ENCODE measurements around the gene ALPK3. TPM values are rescaled to one million over a fixed set of nuclear protein-coding genes. Genes with fewer than 3 reads are reported as not detected.

Gene ALPK3
- total RNA-seq, 2 donors from 2014 or later = 0.46 TPM

DNA sequence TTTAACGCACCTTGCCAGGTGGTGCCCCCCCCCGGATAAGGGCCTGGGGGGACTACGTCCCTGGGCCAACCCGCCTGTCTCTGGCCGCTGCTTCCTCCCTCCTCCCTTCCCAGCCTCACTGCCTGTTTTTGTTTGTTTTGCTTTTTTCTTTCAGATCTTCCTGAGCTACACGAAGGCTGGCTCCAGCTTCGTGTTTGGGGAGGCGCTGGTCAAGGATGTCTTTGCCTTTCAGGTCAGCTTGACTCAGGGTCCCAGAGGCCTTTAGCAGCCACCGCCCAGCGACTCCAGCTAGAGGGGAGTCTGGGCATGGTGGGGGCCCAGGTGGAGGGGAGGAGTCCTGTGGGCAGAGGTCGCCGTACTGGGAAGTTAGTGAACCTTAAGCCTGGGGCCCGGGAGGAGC lies 91.4 kb downstream of the ALPK3 start:
- Mint-ChIP-seq H3K4me3 (no peak overlapping the region), H3K36me3 (ENCODE audit: insufficient read depth in 2 of 2) (no peaks in the 10 kb centered on the region), H3K9me3 (no peaks in the 10 kb centered on the region), H3K4me1 (ENCODE audit: low read depth) (peaks cover 7% of the 10 kb centered on the region), H3K27ac (no peak overlapping the region), H3K27me3 (ENCODE audit: low read depth) (no peaks in the 10 kb centered on the region)
- DNase-seq = no peak
- ATAC-seq (replicated peaks in 1 of 2) = no peak

DNA sequence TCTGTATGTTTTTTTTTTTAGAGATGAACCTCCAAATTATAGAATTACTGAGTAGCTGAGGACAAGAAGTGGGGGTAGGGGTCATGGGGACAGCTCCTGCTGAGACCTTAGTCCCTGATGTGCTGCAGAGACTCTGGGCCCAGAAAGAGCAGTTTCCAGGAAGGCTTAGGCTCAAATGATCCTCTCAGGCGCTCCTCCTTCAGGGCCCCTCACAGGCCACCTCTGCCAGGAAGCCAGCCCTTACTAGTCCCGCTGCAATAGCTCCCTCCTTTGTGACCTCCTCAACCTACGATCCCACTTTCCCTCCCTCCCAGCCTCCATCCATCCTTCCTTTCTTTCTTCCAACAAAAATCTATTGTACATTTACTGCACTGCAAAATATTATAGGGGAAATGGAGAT lies 91.9 kb downstream of the ALPK3 start:
- Mint-ChIP-seq H3K27ac (no peak overlapping the region), H3K4me3 (no peak overlapping the region), H3K27me3 (ENCODE audit: low read depth) (no peaks in the 10 kb centered on the region), H3K4me1 (ENCODE audit: low read depth) (peaks cover 7% of the 10 kb centered on the region), H3K36me3 (ENCODE audit: insufficient read depth in 2 of 2) (no peaks in the 10 kb centered on the region), H3K9me3 (no peaks in the 10 kb centered on the region)
- no peak for DNase-seq
- ATAC-seq (replicated peaks in 1 of 2) = no peak

DNA sequence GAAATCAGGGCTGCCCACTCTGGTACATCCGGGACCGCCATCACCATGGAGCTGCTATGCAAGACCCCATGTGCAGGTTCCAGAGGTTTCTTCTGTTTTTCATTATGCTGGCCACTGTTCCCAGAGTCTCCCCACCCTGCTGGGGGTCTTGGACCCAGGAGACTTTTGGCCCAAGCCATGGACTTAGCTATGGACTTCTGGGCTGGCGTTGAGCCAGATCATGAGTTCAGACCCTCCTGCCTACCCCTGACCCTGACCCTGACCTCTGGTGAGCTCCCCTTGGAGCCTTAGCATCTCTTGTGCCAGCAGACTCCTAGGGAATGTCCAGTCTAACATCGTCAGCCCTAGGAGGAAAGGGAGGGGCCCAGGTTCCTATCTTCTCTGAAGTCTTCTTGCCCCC lies 92.6 kb downstream of the ALPK3 start:
- no peaks in the 10 kb centered on the region for H3K36me3 Mint-ChIP-seq (ENCODE audit: insufficient read depth in 2 of 2)
- H3K4me1 Mint-ChIP-seq (ENCODE audit: low read depth) = peaks cover 9% of the 10 kb centered on the region
- no peak overlapping the region for H3K27ac Mint-ChIP-seq
- H3K27me3 Mint-ChIP-seq (ENCODE audit: low read depth) = no peaks in the 10 kb centered on the region
- ATAC-seq (replicated peaks in 1 of 2) (no peak), DNase-seq (no peak)
- no peaks in the 10 kb centered on the region for H3K9me3 Mint-ChIP-seq
- H3K4me3 Mint-ChIP-seq = no peak overlapping the region

DNA sequence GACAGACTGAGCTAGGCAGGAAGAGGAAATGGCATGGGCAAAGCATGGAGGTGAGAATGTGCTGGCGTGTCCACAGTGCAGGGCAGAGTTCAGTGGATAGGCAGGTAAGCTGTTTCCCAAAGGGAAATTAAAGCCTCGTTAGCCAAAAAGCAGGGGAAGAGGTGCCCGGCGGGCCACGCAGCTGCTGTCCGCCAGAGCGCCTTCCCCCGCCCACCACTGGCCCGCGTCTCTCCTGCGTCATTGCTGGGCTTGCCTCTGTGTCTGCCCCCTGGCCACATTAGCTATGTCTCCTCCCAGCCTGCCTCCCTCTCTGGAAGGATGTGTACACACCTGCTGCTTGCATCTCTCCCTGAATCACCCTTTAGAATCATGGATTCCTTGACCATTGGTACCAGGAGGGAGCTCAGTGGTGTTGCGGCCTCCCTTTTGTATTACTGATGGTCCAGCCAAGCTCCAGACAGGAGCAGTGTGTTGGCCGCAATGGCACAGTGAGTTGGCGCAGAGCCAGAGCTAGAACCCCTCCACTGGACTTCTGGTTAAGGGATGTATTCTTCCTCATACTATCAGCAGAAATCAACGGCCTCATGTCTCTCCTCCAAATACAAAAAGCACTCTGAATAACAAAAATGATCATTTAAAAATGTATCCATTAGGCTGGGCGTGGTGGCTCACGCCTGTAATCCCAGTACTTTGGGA lies 93.9 kb downstream of the ALPK3 start:
- no peak for DNase-seq
- H3K4me1 Mint-ChIP-seq (ENCODE audit: low read depth) = peaks cover 18% of the 10 kb centered on the region
- no peaks in the 10 kb centered on the region for H3K9me3 Mint-ChIP-seq
- no peaks in the 10 kb centered on the region for H3K36me3 Mint-ChIP-seq (ENCODE audit: insufficient read depth in 2 of 2)
- no peak for ATAC-seq (replicated peaks in 1 of 2)
- no peaks in the 10 kb centered on the region for H3K27me3 Mint-ChIP-seq (ENCODE audit: low read depth)
- no peak overlapping the region for H3K4me3 Mint-ChIP-seq
- no peak overlapping the region for H3K27ac Mint-ChIP-seq

DNA sequence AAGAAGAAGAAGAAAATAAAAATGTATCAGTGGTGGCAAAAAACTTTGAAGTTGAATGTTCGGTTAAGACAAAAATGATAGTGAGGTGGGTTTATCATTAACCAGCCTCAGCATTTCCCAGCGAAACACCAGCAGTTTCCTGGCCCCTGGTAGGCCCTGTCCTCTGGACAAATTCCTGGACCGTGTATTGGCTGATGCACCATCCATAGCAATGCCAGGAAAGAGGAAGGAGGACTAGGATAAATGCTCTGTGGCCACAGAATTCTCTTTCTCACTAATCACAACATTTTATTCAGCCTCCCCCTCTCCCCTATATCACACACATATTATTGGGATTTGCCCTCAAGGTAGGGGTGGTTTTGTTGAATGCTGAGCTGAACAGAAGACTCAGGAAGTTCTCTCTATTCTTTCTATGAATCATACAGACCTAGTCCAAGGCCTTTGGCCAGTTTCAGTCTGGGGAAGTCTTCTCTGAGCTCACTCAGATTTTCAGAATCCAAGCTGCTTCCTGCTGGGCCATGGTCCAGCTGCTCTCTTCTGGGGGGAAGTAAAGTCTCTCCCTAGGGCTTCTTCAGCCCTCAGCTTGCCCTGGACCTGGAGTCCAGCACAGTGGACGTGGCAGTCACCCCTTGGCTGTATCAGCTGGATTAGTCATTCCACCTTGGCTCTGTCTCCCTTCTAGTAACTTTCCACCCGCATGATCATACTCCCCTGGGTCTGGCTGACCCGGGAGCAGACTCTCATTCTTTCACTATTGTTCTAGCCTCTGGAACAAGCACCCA lies 94.9 kb downstream of the ALPK3 start:
- H3K27ac Mint-ChIP-seq = no peak overlapping the region
- no peaks in the 10 kb centered on the region for H3K36me3 Mint-ChIP-seq (ENCODE audit: insufficient read depth in 2 of 2)
- DNase-seq (no peak), ATAC-seq (replicated peaks in 1 of 2) (no peak)
- H3K27me3 Mint-ChIP-seq (ENCODE audit: low read depth) = no peaks in the 10 kb centered on the region
- H3K4me1 Mint-ChIP-seq (ENCODE audit: low read depth) = peaks cover 18% of the 10 kb centered on the region
- H3K9me3 Mint-ChIP-seq = no peaks in the 10 kb centered on the region
- H3K4me3 Mint-ChIP-seq = no peak overlapping the region

DNA sequence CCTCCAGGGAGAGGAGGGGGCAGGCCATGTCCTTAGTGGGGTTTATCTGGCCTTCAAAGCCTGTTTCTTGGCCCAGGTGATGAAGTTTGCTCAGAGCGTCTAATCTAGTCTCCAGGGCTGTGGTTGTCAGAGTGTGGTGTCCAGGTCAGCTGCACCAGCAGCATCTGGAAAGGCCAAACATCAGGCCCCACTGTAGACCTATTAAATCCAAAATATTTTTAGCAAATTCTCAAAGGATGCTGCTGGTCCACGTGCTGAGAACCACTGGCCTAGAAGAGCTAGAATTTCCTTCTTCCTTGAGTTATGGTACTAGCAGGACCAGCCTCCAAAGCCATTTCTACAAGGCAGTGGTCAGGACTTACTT lies 96.2 kb downstream of the ALPK3 start:
- Mint-ChIP-seq H3K36me3 (ENCODE audit: insufficient read depth in 2 of 2) (no peaks in the 10 kb centered on the region), H3K27me3 (ENCODE audit: low read depth) (no peaks in the 10 kb centered on the region), H3K4me1 (ENCODE audit: low read depth) (peaks cover 18% of the 10 kb centered on the region), H3K9me3 (no peaks in the 10 kb centered on the region), H3K27ac (no peak overlapping the region), H3K4me3 (no peak overlapping the region)
- DNase-seq = no peak
- no peak for ATAC-seq (replicated peaks in 1 of 2)

DNA sequence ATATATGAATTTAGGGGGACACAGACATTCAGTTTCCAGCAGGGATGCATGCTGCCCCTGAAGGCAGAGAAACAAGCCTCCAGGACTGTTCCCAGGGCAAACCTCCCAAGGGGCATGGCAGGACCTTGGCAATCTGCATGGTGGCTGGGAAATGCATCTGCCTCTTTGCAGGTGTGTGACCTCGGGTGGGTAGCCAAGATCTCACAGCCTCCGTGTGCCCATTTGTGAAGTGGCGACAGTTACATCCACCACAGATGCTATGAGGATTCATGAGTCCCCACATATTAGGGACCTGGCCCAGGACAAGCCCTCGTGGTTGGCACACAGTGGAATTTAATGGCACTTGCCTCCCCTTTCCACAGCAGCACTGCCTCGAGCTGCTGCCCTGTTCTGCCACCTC lies 97.2 kb downstream of the ALPK3 start:
- H3K36me3 Mint-ChIP-seq (ENCODE audit: insufficient read depth in 2 of 2) = no peaks in the 10 kb centered on the region
- DNase-seq = no peak
- no peak for ATAC-seq (replicated peaks in 1 of 2)
- H3K9me3 Mint-ChIP-seq = no peaks in the 10 kb centered on the region
- H3K4me1 Mint-ChIP-seq (ENCODE audit: low read depth) = peaks cover 18% of the 10 kb centered on the region
- no peak overlapping the region for H3K4me3 Mint-ChIP-seq
- H3K27me3 Mint-ChIP-seq (ENCODE audit: low read depth) = no peaks in the 10 kb centered on the region
- no peak overlapping the region for H3K27ac Mint-ChIP-seq

DNA sequence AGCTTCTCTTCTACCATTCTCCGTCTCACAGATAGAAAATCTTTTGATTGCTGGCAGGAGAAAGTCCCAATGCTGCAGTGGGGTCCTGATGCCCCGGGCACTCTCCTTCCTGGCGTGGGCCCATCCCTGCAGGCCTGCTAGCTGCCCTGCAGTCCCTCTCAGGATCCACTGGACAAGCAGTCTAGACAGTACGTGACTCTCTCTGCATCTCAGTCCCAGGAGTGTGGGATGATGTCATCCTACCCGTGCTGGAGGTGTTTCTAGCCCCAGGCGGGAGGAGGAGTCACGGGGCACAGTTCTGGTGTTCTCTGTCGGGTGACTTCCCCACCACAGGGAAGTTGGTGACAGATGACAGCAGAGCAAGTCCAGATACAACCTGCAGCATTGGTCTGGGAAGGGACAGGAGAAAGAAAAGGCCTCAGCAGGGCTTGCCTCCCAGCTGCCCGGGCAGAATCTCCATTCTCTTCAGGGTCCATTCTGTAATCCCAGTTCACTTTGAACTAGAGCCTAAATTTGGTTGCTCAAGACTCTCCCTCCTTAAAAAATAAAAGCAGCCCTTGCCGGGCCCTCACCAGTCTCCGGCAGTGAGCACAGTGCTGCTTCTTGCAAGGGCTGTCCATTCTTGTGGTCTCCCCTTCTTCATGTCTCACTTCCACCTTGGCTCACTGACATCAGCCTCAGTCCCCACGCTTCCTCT lies 97.9 kb downstream of the ALPK3 start:
- Mint-ChIP-seq H3K4me1 (ENCODE audit: low read depth) (peaks cover 18% of the 10 kb centered on the region), H3K4me3 (peak overlapping the region; percentile 65 to 79), H3K27me3 (ENCODE audit: low read depth) (no peaks in the 10 kb centered on the region), H3K36me3 (ENCODE audit: insufficient read depth in 2 of 2) (no peaks in the 10 kb centered on the region), H3K9me3 (no peaks in the 10 kb centered on the region), H3K27ac (no peak overlapping the region)
- peak; percentile 97 to 98 for ATAC-seq (replicated peaks in 1 of 2)
- DNase-seq = peak; percentile 64 to 65

DNA sequence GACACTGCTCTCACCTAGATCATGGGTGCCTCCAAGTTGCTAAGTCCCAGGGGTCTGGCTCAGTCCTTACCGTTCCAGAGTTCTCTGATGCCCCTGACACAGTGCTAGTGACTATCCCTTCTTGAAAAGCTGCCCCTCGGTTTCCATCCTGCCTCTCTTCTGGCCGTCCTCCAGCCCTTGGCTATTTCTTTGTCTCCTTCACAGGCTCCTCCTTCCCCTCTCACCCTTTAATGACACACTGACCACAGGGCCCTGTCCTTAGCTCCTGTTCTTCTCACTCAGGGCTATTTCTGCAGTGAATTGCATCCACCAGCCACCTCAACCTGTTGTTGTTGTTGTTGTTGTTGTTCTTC lies 98.4 kb downstream of the ALPK3 start:
- no peak overlapping the region for H3K27ac Mint-ChIP-seq
- DNase-seq (no peak), ATAC-seq (replicated peaks in 1 of 2) (no peak)
- H3K9me3 Mint-ChIP-seq = no peaks in the 10 kb centered on the region
- peaks cover 18% of the 10 kb centered on the region for H3K4me1 Mint-ChIP-seq (ENCODE audit: low read depth)
- no peaks in the 10 kb centered on the region for H3K36me3 Mint-ChIP-seq (ENCODE audit: insufficient read depth in 2 of 2)
- peak overlapping the region in 1 of 2 donors; percentile 20 for H3K4me3 Mint-ChIP-seq
- H3K27me3 Mint-ChIP-seq (ENCODE audit: low read depth) = no peaks in the 10 kb centered on the region

DNA sequence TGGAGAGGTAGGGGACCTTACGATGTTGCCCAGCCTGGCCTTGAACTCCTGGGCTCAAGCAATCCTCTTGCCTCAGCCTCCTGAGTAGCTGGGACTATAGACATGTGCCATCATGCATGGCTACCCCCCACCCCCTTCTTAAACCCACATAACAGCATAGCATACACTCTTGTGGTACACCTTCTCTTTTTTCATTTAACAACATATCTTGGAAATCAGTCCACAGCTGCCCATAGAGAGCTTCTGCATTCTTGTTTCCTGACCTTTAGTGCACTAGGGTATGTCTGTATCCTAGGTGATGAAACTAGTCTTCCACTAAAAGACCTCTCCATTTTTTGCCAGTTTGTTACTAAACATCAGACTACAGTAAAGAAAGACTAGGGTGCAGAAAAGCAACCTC lies 100.3 kb downstream of the ALPK3 start:
- Mint-ChIP-seq H3K27me3 (ENCODE audit: low read depth) (no peaks in the 10 kb centered on the region), H3K4me3 (no peak overlapping the region), H3K4me1 (ENCODE audit: low read depth) (peaks cover 12% of the 10 kb centered on the region), H3K9me3 (no peaks in the 10 kb centered on the region), H3K27ac (no peak overlapping the region), H3K36me3 (ENCODE audit: insufficient read depth in 2 of 2) (no peaks in the 10 kb centered on the region)
- ATAC-seq (replicated peaks in 1 of 2) (no peak), DNase-seq (no peak)

DNA sequence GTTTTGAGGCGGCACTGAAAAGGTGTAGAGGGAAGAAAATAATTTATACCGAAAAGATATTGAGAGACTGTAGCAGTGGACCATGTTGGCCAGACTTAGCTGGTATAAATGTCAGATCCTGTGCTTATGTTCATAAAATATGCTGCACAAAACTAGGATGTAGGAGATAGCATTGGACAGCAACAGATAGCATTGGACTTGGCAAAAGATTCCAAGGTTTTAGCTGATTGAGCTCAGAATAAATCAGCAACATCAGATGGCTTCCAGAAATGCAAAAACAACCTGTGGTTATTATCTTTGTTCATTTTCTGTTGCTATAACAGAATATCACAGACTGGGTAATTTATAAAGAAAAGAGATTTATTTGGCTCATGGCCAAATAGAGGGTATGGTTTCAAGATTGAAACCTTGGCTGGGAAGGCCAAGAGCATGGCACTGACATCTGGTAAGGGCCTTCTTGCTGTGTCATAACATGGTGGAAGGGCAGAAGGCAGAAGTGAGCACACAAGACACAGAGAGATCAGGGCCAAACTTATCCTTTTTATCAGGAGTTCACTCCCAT lies 102.0 kb downstream of the ALPK3 start:
- H3K4me3 Mint-ChIP-seq = no peak overlapping the region
- DNase-seq (no peak), ATAC-seq (replicated peaks in 1 of 2) (no peak)
- peaks cover 11% of the 10 kb centered on the region for H3K4me1 Mint-ChIP-seq (ENCODE audit: low read depth)
- no peak overlapping the region for H3K27ac Mint-ChIP-seq
- H3K9me3 Mint-ChIP-seq = no peaks in the 10 kb centered on the region
- no peaks in the 10 kb centered on the region for H3K36me3 Mint-ChIP-seq (ENCODE audit: insufficient read depth in 2 of 2)
- H3K27me3 Mint-ChIP-seq (ENCODE audit: low read depth) = no peaks in the 10 kb centered on the region

DNA sequence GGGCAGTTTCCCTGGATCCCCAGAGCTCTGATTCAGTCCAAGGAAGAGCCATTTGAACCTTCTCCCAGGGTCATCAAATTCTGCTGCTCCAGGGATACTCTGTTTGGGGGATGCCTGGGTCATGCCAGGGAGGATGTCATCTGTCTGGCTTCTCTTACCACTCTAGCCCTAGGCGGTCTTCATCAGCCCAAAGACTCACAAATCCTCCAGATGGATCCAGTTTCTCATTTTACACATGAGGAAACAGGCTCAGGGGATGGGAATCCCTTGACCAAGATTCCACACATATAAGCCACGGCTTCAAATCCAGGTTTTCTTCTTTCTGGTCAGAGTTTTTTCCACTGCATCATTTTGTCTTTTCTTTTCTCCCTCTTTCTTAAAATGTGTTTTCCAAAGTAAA lies 104.0 kb downstream of the ALPK3 start:
- ATAC-seq (replicated peaks in 1 of 2) (no peak), DNase-seq (no peak)
- H3K4me1 Mint-ChIP-seq (ENCODE audit: low read depth) = no peaks in the 10 kb centered on the region
- no peaks in the 10 kb centered on the region for H3K36me3 Mint-ChIP-seq (ENCODE audit: insufficient read depth in 2 of 2)
- H3K27ac Mint-ChIP-seq = no peak overlapping the region
- H3K9me3 Mint-ChIP-seq = no peaks in the 10 kb centered on the region
- H3K4me3 Mint-ChIP-seq = no peak overlapping the region
- H3K27me3 Mint-ChIP-seq (ENCODE audit: low read depth) = no peaks in the 10 kb centered on the region

DNA sequence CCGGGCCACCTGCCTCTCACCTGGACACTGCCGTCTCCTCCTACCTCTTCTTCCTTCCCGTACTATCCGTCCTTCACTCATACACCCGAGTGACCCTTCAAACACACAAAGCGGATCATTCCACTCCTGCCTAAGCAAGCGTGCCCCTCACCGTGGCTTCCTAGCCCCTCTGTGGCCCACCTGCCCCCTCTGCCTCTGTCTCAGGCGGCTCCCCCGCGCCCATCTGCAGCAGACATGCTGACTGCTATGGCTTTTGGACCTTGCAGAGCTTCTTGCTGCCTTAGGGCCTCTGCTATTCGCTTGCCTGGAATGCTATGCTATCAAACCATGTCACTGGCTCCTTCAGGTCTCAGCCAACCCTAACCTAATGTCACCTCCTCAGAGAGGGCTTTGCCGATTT lies 105.4 kb downstream of the ALPK3 start:
- Mint-ChIP-seq H3K9me3 (no peaks in the 10 kb centered on the region), H3K27me3 (ENCODE audit: low read depth) (no peaks in the 10 kb centered on the region), H3K27ac (no peak overlapping the region), H3K4me3 (no peak overlapping the region), H3K4me1 (ENCODE audit: low read depth) (no peaks in the 10 kb centered on the region), H3K36me3 (ENCODE audit: insufficient read depth in 2 of 2) (no peaks in the 10 kb centered on the region)
- ATAC-seq (replicated peaks in 1 of 2) (no peak), DNase-seq (no peak)
